Trophoblast cell (in vitro differentiated cells and primary cell): ENCODE results near the gene RUSF1.
"Not testable (repeated sequence)": the region's sequence is repeated elsewhere in the genome, so short reads cannot be mapped to it uniquely, and the experiment has no call there.

Experiments used
- DNase-seq, 2 donors: peaks; one replicate each; pipeline ENCODE4 v3.0.0-alpha.2; 2016
- H2AFZ ChIP-seq: 2 replicates; pipeline ENCODE4 v1.6.1; 2013; ENCODE audit warnings: low read length, moderate library complexity, mild to moderate bottlenecking; ENCODE audit not compliant: insufficient read depth, poor library complexity
- H2AK5ac ChIP-seq: 2 replicates; pipeline ENCODE4 v1.6.1; 2013; ENCODE audit warnings: mild to moderate bottlenecking, low read length
- H2BK120ac ChIP-seq: 2 replicates; pipeline ENCODE4 v1.6.1; 2013; ENCODE audit warnings: low read length, mild to moderate bottlenecking, moderate library complexity; ENCODE audit not compliant: insufficient read depth, poor library complexity
- H2BK12ac ChIP-seq: 2 replicates; pipeline ENCODE4 v1.6.1; 2013; ENCODE audit warnings: mild to moderate bottlenecking, low read length, moderate library complexity
- H2BK5ac ChIP-seq: 2 replicates; pipeline ENCODE4 v1.6.1; 2013; ENCODE audit warnings: low read length, low read depth, moderate library complexity, mild to moderate bottlenecking; ENCODE audit not compliant: poor library complexity
- H3K14ac ChIP-seq: 2 replicates; pipeline ENCODE4 v1.6.1; 2013; ENCODE audit warnings: mild to moderate bottlenecking, low read length
- H3K18ac ChIP-seq: 2 replicates; pipeline ENCODE4 v1.6.1; 2013; ENCODE audit warnings: mild to moderate bottlenecking, low read length
- H3K23ac ChIP-seq: 2 replicates; pipeline ENCODE4 v1.6.1; 2013; ENCODE audit warnings: low read length
- H3K27ac ChIP-seq: 2 replicates; pipeline ENCODE4 v1.5.1; 2013; ENCODE audit warnings: low read depth, mild to moderate bottlenecking, inconsistent platforms, low read length, moderate library complexity
- H3K27me3 ChIP-seq: 2 replicates; pipeline ENCODE4 v1.6.1; 2013; ENCODE audit warnings: inconsistent platforms, mild to moderate bottlenecking, low read length, moderate library complexity; ENCODE audit not compliant: insufficient read depth
- H3K36me3 ChIP-seq, 2 experiments: 1 replicate in 1 of 2; 2 replicates in 1 of 2; pipeline ENCODE4 v1.6.1; 2013; ENCODE audit warnings: low read length in 2 of 2, mild to moderate bottlenecking in 2 of 2, moderate library complexity in 1 of 2; ENCODE audit not compliant: insufficient read depth in 2 of 2, control insufficient read depth in 1 of 2
- H3K4ac ChIP-seq: 2 replicates; pipeline ENCODE4 v1.6.1; 2013; ENCODE audit warnings: low read depth, mild to moderate bottlenecking, low read length, moderate library complexity
- H3K4me1 ChIP-seq, 2 experiments: 1 replicate in 1 of 2; 2 replicates in 1 of 2; pipeline ENCODE4 v1.6.1; 2013; ENCODE audit warnings: low read length in 2 of 2, mild to moderate bottlenecking in 2 of 2, moderate library complexity in 1 of 2; ENCODE audit not compliant: insufficient read depth in 2 of 2, control insufficient read depth in 1 of 2
- H3K4me2 ChIP-seq: 2 replicates; pipeline ENCODE4 v1.6.1; 2013; ENCODE audit warnings: inconsistent platforms, mild to moderate bottlenecking, low read length, moderate library complexity
- H3K4me3 ChIP-seq: 2 replicates; pipeline ENCODE4 v1.5.1; 2013; ENCODE audit warnings: mild to moderate bottlenecking, low read depth, low read length, inconsistent platforms
- H3K79me1 ChIP-seq: one replicate; pipeline ENCODE4 v1.6.1; 2013; ENCODE audit warnings: low read length
- H3K79me2 ChIP-seq: 2 replicates; pipeline ENCODE4 v1.6.1; 2013; ENCODE audit warnings: low read length, mild to moderate bottlenecking; ENCODE audit not compliant: control insufficient read depth, insufficient read depth, poor library complexity
- H3K9ac ChIP-seq: 2 replicates; pipeline ENCODE4 v1.6.1; 2013; ENCODE audit warnings: mild to moderate bottlenecking, low read length
- H3K9me3 ChIP-seq: 2 replicates; pipeline ENCODE4 v1.6.1; 2013; ENCODE audit warnings: low read depth, mild to moderate bottlenecking, control low read depth, inconsistent platforms, low read length; ENCODE audit not compliant: insufficient read depth
- H4K12ac ChIP-seq: 2 replicates; pipeline ENCODE4 v1.6.1; 2013; ENCODE audit warnings: low read depth, mild to moderate bottlenecking, low read length, moderate library complexity
- H4K8ac ChIP-seq: 2 replicates; pipeline ENCODE4 v1.6.1; 2013; ENCODE audit warnings: low read depth, mild to moderate bottlenecking, low read length, moderate library complexity
- H4K91ac ChIP-seq: one replicate; pipeline ENCODE4 v1.6.1; 2013; ENCODE audit warnings: low read depth, mild to moderate bottlenecking, low read length, moderate library complexity
- WGBS: extraction: QIAGEN DNeasy Blood & Tissue Kit; methylation state at CpG from one replicate; pipeline ENCODE4 v1.1.7; 2013; ENCODE audit warnings: missing lambda C conversion rate; ENCODE audit not compliant: insufficient read length, insufficient coverage; ENCODE audit errors: extremely low coverage; 5-methylcytosine and 5-hydroxymethylcytosine counted together

The RUSF1 gene

GRCh38 chr16:31507617-31507928, 618 bp downstream of the RUSF1 start:
- no peaks in the 10 kb centered on the region for H3K27me3 ChIP-seq
- H3K9ac ChIP-seq = peak overlapping the region; percentile 92
- H3K4ac ChIP-seq = peak overlapping the region; percentile 90
- peaks cover 3 to 8% of the 10 kb centered on the region in 2 experiments for H3K4me1 ChIP-seq
- peak overlapping the region; percentile 99 for H4K12ac ChIP-seq
- no peak for DNase-seq
- peak overlapping the region; percentile 9 for H2AK5ac ChIP-seq
- peak overlapping the region; percentile 91 for H3K27ac ChIP-seq
- peak overlapping the region; percentile 97 for H4K91ac ChIP-seq
- H3K79me1 ChIP-seq = peaks cover 10% of the 10 kb centered on the region
- peak overlapping the region; percentile 97 for H2BK5ac ChIP-seq
- H3K79me2 ChIP-seq = peaks cover 11% of the 10 kb centered on the region
- H3K9me3 ChIP-seq = no peaks in the 10 kb centered on the region
- H3K4me2 ChIP-seq = peak overlapping the region; percentile 66
- H3K23ac ChIP-seq = no peak overlapping the region
- no peaks in the 10 kb centered on the region for H3K36me3 ChIP-seq
- WGBS = no CpG with 5 or more reads among the region's 12 CpGs
- H3K4me3 ChIP-seq = peak overlapping the region; percentile 94
- peak overlapping the region; percentile 90 for H3K14ac ChIP-seq
- peak overlapping the region; percentile 38 for H2AFZ ChIP-seq
- peak overlapping the region; percentile 52 for H2BK120ac ChIP-seq
- H4K8ac ChIP-seq = peak overlapping the region; percentile 96
- H2BK12ac ChIP-seq = peak overlapping the region; percentile 0
- peak overlapping the region; percentile 75 for H3K18ac ChIP-seq

- H2BK120ac ChIP-seq = no peak overlapping the region
These were observed 2.7 kb downstream of the RUSF1 start for GRCh38 chr16:31505483-31505882.

GRCh38 chr16:31504159-31504558, 4.0 kb downstream of the RUSF1 start:
- Histone ChIP-seq H3K4ac (no peak overlapping the region), H2BK12ac (no peak overlapping the region), H3K9ac (no peak overlapping the region), H3K36me3 (peaks cover 6 to 14% of the 10 kb centered on the region in 2 experiments), H4K12ac (no peak overlapping the region), H4K91ac (no peak overlapping the region), H3K27me3 (no peaks in the 10 kb centered on the region), H3K4me3 (no peak overlapping the region), H3K23ac (no peak overlapping the region), H2BK120ac (no peak overlapping the region), H3K14ac (no peak overlapping the region), H3K79me1 (peaks cover 10% of the 10 kb centered on the region), H3K18ac (no peak overlapping the region), H4K8ac (no peak overlapping the region), H3K27ac (no peak overlapping the region), H3K4me2 (no peak overlapping the region), H2BK5ac (no peak overlapping the region), H3K9me3 (no peaks in the 10 kb centered on the region), H2AK5ac (no peak overlapping the region), H2AFZ (no peak overlapping the region), H3K79me2 (peaks cover 11% of the 10 kb centered on the region), H3K4me1 (peaks cover 3 to 14% of the 10 kb centered on the region in 2 experiments)
- no peak for DNase-seq
- WGBS = no CpG with 5 or more reads among the region's 8 CpGs

More at GRCh38 chr16:31505483-31505882, 2.7 kb downstream of the RUSF1 start:
- Histone ChIP-seq H4K12ac (no peak overlapping the region), H3K4me3 (no peak overlapping the region), H3K4me2 (no peak overlapping the region), H3K79me2 (peaks cover 11% of the 10 kb centered on the region), H2AK5ac (no peak overlapping the region), H4K8ac (no peak overlapping the region), H4K91ac (no peak overlapping the region), H3K23ac (no peak overlapping the region), H3K79me1 (peaks cover 10% of the 10 kb centered on the region), H3K4ac (no peak overlapping the region), H2BK5ac (no peak overlapping the region), H2BK12ac (no peak overlapping the region), H3K18ac (no peak overlapping the region), H3K4me1 (peaks cover 3 to 14% of the 10 kb centered on the region in 2 experiments), H3K36me3 (peaks cover 0 to 2% of the 10 kb centered on the region in 2 experiments), H3K14ac (no peak overlapping the region), H2AFZ (no peak overlapping the region), H3K27ac (no peak overlapping the region), H3K9me3 (no peaks in the 10 kb centered on the region), H3K9ac (no peak overlapping the region), H3K27me3 (no peaks in the 10 kb centered on the region)
- DNase-seq = no peak
- no CpG with 5 or more reads among the region's 4 CpGs for WGBS

GRCh38 chr16:31503555-31503954, 4.6 kb downstream of the RUSF1 start:
- WGBS = no CpG with 5 or more reads among the region's 8 CpGs
- H3K4ac ChIP-seq = not testable (repeated sequence)

More at GRCh38 chr16:31503555-31503954, 4.6 kb downstream of the RUSF1 start:
- Histone ChIP-seq H3K79me2 (peaks cover 10% of the 10 kb centered on the region), H3K36me3 (peaks cover 10 to 19% of the 10 kb centered on the region in 2 experiments), H3K79me1 (peaks cover 10% of the 10 kb centered on the region)
- H2AFZ ChIP-seq, H3K9ac ChIP-seq, H3K27me3 ChIP-seq, H4K91ac ChIP-seq, H2BK12ac ChIP-seq, H2AK5ac ChIP-seq, H3K4me1 ChIP-seq, H2BK120ac ChIP-seq, H3K27ac ChIP-seq, H3K9me3 ChIP-seq, H3K18ac ChIP-seq, H3K4me3 ChIP-seq, H4K8ac ChIP-seq, H2BK5ac ChIP-seq, H4K12ac ChIP-seq, H3K23ac ChIP-seq, H3K4me2 ChIP-seq, H3K14ac ChIP-seq, DNase-seq: not testable (repeated sequence)
